MM.1S (cell line): ENCODE data around the gene TOX3.

Experiments used
- DNase-seq: peaks from one replicate; pipeline ENCODE4 v3.0.0-alpha.2; 2015
- H2AFZ ChIP-seq: fragments of 300-600 bp; sonication (generic); 2 replicates; pipeline ENCODE4 v1.6.0; 2016; ENCODE audit warnings: antibody characterized with exemption, low read length
- H3F3A ChIP-seq: fragments of 300-600 bp; sonication (generic); 2 replicates; pipeline ENCODE4 v1.6.1; 2016; ENCODE audit warnings: mild to moderate bottlenecking, antibody characterized with exemption, low read length, moderate library complexity, mixed read lengths; ENCODE audit not compliant: insufficient read depth
- H3K27ac ChIP-seq: fragments of 300-600 bp; sonication (generic); 2 replicates; pipeline ENCODE4 v1.5.1; 2016; ENCODE audit warnings: mild to moderate bottlenecking, low read length
- H3K27me3 ChIP-seq: fragments of 300-600 bp; sonication (generic); replicated peaks from 2 replicates; pipeline ENCODE4 v1.6.0; 2016; ENCODE audit warnings: low read length; ENCODE audit not compliant: insufficient read depth
- H3K36me3 ChIP-seq: fragments of 300-600 bp; sonication (generic); replicated peaks from 2 replicates; pipeline ENCODE4 v1.6.1; 2016; ENCODE audit warnings: mild to moderate bottlenecking, low read length, mixed read lengths; ENCODE audit not compliant: insufficient read depth
- H3K4me1 ChIP-seq: fragments of 300-600 bp; sonication (generic); 2 replicates; pipeline ENCODE4 v1.6.1; 2016; ENCODE audit warnings: low read length, mixed read lengths
- H3K4me2 ChIP-seq: fragments of 300-600 bp; sonication (generic); 2 replicates; pipeline ENCODE4 v1.6.0; 2016; ENCODE audit warnings: low read depth, low read length
- H3K4me3 ChIP-seq: fragments of 300-600 bp; sonication (generic); 2 replicates; pipeline ENCODE4 v1.5.1; 2016; ENCODE audit warnings: low read length, mixed read lengths
- H3K79me2 ChIP-seq: fragments of 300-600 bp; sonication (generic); 2 replicates; pipeline ENCODE4 v1.6.1; 2016; ENCODE audit warnings: mixed run types, low read length, mixed read lengths
- H3K9ac ChIP-seq: fragments of 300-600 bp; sonication (generic); 2 replicates; pipeline ENCODE4 v1.6.1; 2016; ENCODE audit warnings: low read length, mixed read lengths
- H3K9me2 ChIP-seq: fragments of 300-600 bp; sonication (generic); replicated peaks from 2 replicates; pipeline ENCODE4 v1.6.1; 2016; ENCODE audit warnings: mild to moderate bottlenecking, low read length, mixed read lengths; ENCODE audit not compliant: insufficient read depth
- H3K9me3 ChIP-seq: fragments of 300-600 bp; sonication (generic); replicated peaks from 2 replicates; pipeline ENCODE4 v1.6.1; 2016; ENCODE audit warnings: mild to moderate bottlenecking, low read length, mixed read lengths; ENCODE audit not compliant: insufficient read depth
- H4K20me1 ChIP-seq: fragments of 300-600 bp; sonication (generic); 2 replicates; pipeline ENCODE4 v1.6.1; 2016; ENCODE audit warnings: mild to moderate bottlenecking, low read length, moderate library complexity, mixed read lengths; ENCODE audit not compliant: insufficient read depth
- EZH2 ChIP-seq: fragments of 300-600 bp; sonication (generic); optimal IDR thresholded peaks from 2 replicates; pipeline ENCODE3; 2017; ENCODE audit warnings: low read depth, mild to moderate bottlenecking, antibody characterized with exemption, low read length, mixed read lengths
- EZH2phosphoT487 ChIP-seq: fragments of 300-600 bp; sonication (generic); IDR thresholded peaks from 2 replicates; pipeline ENCODE4 v1.6.1; 2018; ENCODE audit warnings: antibody characterized with exemption, low read length
- TF ChIP-seq, protein P1 (sequence below): fragments of 300-600 bp; sonication (generic); IDR thresholded peaks from 2 replicates; pipeline ENCODE4 v1.5.1; 2016; ENCODE audit warnings: antibody characterized with exemption, low read length, mixed read lengths

Gene TOX3

GRCh38 chr16:52577130-52577706, 30.3 kb upstream of the TOX3 start:
- Histone ChIP-seq H3K27ac (no peak overlapping the region), H3K9ac (no peak overlapping the region), H3K4me1 (no peaks in the 10 kb centered on the region), H4K20me1 (no peaks in the 10 kb centered on the region), H3K79me2 (no peaks in the 10 kb centered on the region), H3K4me3 (no peak overlapping the region), H3K27me3 (no peaks in the 10 kb centered on the region), H2AFZ (no peak overlapping the region), H3K36me3 (no peaks in the 10 kb centered on the region), H3F3A (no peaks in the 10 kb centered on the region), H3K4me2 (no peak overlapping the region), H3K9me2 (no peaks in the 10 kb centered on the region), H3K9me3 (no peaks in the 10 kb centered on the region)
- TF ChIP-seq, protein P1, sequence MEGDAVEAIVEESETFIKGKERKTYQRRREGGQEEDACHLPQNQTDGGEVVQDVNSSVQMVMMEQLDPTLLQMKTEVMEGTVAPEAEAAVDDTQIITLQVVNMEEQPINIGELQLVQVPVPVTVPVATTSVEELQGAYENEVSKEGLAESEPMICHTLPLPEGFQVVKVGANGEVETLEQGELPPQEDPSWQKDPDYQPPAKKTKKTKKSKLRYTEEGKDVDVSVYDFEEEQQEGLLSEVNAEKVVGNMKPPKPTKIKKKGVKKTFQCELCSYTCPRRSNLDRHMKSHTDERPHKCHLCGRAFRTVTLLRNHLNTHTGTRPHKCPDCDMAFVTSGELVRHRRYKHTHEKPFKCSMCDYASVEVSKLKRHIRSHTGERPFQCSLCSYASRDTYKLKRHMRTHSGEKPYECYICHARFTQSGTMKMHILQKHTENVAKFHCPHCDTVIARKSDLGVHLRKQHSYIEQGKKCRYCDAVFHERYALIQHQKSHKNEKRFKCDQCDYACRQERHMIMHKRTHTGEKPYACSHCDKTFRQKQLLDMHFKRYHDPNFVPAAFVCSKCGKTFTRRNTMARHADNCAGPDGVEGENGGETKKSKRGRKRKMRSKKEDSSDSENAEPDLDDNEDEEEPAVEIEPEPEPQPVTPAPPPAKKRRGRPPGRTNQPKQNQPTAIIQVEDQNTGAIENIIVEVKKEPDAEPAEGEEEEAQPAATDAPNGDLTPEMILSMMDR, result no peak
- TF ChIP-seq EZH2phosphoT487 (no peak), EZH2 (no peak)
- DNase-seq, result no peak

GRCh38 chr16:52573365-52574299, 26.7 kb upstream of the TOX3 start:
- H3K9me2 ChIP-seq, result no peaks in the 10 kb centered on the region
- no peak for TF ChIP-seq EZH2
- H3K36me3 ChIP-seq, result no peaks in the 10 kb centered on the region
- no peaks in the 10 kb centered on the region for H3K4me1 ChIP-seq
- H3K4me2 ChIP-seq, result no peak overlapping the region
- no peak overlapping the region for H2AFZ ChIP-seq
- H4K20me1 ChIP-seq, result no peaks in the 10 kb centered on the region
- H3K79me2 ChIP-seq, result no peaks in the 10 kb centered on the region
- H3K27me3 ChIP-seq, result no peaks in the 10 kb centered on the region
- H3K4me3 ChIP-seq, result no peak overlapping the region
- no peak for DNase-seq
- no peaks in the 10 kb centered on the region for H3K9me3 ChIP-seq
- H3F3A ChIP-seq, result no peaks in the 10 kb centered on the region
- H3K27ac ChIP-seq, result no peak overlapping the region
- no peak overlapping the region for H3K9ac ChIP-seq

- H3K4me1 ChIP-seq, result no peaks in the 10 kb centered on the region
- TF ChIP-seq, protein P1, result no peak
- TF ChIP-seq EZH2 (no peak), EZH2phosphoT487 (no peak)
- no peak for DNase-seq
- no peaks in the 10 kb centered on the region for H3K79me2 ChIP-seq
- H3K4me3 ChIP-seq, result no peak overlapping the region
- H3K4me2 ChIP-seq, result no peak overlapping the region
- H4K20me1 ChIP-seq, result no peaks in the 10 kb centered on the region
- no peaks in the 10 kb centered on the region for H3K36me3 ChIP-seq
- no peaks in the 10 kb centered on the region for H3F3A ChIP-seq
- no peak overlapping the region for H3K9ac ChIP-seq
- H3K9me3 ChIP-seq, result no peaks in the 10 kb centered on the region
- no peak overlapping the region for H2AFZ ChIP-seq
- no peaks in the 10 kb centered on the region for H3K27me3 ChIP-seq
- no peaks in the 10 kb centered on the region for H3K9me2 ChIP-seq
- no peak overlapping the region for H3K27ac ChIP-seq
Measured at GRCh38 chr16:52572656-52573055, 25.7 kb upstream of the TOX3 start.
